Activated CD8-positive, alpha-beta memory T cell treated with anti-CD3 and anti-CD28 coated beads for 36 hours (primary cell): Measurements from ENCODE around the gene PEPD. TPM values are rescaled to one million over a fixed set of nuclear protein-coding genes. Genes with fewer than 3 reads are reported as not detected.

Experiments used
- CTCF ChIA-PET: fragments of 350-600 bp; sonication (Branson Sonifier 250); formaldehyde crosslinking; loops from one replicate; lab custom pipeline; 2021; ENCODE audit warnings: antibody characterized with exemption; lab: Charles Lee
- POLR2A ChIA-PET: fragments of 350-600 bp; sonication (Branson Sonifier 250); formaldehyde crosslinking; loops from one replicate; lab custom pipeline; 2021; ENCODE audit warnings: antibody characterized with exemption; lab: Charles Lee
- total RNA-seq, 2 experiments: library from RNA; stranded (reverse); gene quantifications; one replicate each; pipeline ENCODE4 v1.2.3, GENCODE V29; 2021

The PEPD gene
- total RNA-seq, 2 experiments from 2014 or later = 42.2 to 46.2 TPM

DNA sequence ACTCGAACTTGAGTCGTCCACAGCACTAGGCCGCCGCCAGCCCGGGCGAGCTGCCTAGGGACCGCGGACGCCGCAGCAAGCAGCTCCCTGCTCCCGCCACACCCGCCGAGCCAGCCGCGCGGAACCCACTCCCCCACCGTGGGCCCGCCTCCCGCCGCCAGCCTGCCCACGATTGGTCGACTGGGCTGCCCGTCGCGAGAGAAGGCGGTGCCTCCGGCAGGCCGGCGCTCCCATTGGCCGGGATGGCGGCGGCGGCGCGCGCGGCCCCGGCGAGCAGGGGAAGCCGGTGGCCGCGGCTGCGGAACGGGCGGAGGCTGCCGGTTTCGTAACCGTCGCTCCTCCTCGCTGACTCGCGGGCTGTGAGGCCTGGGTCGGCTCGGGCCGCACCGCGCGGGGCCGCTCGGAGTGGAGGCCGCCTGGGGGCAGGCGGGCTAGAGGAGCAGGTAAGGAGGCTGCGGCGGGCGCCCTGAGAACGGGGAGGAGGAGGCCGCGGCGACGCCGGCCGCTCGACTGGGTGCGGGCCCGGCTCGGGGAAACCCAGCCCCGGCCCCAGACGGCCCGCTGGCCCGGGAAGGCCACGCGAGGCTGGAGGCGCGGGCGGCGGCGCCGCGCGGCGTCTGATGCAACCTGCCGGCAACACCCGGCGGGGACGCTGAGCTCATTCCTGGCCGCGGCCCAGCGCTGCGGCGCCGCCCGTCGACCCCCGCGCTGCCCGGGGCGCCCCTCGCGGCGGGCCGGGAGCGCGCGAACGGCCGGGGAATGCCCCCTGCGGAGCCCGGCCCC, 147.9 kb downstream of the PEPD start, which contains the start of gene CEBPG:
CEBPG (plus strand) TSS at position 257 of the 783 bp plus-strand sequence. CDS start 5,531 bp downstream, outside the sequence.
- POLR2A ChIA-PET = interaction anchor here (0.5 to 1.2 kb wide), 7 partner anchors 25 to 254 kb away, joined by 3 to 5 read pairs (median 3); partner anchors contain the start of gene PEPD
- CTCF ChIA-PET = interaction anchor here (0.6 to 1.7 kb wide), 3 partner anchors 11 to 71 kb away, joined by 3 to 5 read pairs (median 4); partner anchors contain the start of gene CEBPA

DNA sequence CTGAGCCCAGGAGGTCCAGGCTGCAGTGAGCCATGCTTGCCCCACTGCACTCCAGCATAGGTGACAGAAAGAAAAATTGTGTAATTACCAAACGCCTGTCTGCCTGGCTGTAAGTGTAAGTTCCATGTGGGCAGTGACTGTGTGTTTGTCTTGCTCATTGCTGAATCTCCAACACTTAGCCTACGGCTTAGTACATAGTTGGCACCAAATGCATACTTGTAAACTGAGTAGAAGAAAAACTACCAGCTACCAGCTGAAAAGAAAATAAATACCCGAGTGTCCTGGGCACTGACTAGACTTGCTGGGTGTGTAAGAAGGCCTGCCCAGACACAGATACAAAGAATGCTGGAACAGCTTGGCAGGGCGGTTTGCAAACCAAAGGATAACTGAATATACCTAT, 150.8 kb downstream of the PEPD start:
- POLR2A ChIA-PET = no interaction called here

DNA sequence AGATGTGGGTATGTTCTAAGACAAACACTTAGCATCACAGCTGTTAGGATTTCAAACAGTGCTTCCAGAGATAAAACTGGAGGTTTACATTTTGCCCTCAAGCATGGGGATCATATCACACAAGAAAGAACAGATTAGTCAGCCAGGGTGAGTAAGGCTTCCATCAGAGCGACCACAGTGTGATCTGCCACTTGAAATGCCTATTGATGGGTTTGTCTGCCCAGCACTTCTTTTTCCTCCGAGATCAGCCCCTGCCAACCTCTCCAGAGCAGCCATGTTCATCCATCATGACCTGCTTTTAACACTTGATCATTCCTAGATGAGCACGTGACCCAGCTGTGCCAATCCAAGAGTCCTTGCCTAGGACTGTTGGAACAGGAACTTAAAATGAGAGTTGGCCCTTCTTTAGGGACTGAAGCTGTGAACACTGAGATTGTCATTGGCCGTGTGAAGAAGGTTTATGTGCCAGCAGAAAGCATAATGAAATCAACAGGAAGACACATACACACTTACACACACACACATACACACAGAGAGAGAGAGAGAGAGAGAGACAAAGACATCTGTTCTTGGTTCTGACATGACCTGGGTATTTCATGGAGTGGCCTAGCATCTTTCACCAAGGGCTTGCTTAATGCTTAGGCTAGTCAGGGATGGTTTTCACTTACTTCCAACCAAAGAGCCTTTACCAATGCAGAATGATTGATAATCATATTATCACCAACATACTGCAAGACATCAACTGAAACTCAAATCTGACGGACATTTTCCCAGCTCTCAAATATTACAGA, 153.3 kb downstream of the PEPD start:
- ChIA-PET CTCF (interaction anchor here (0.7 kb wide), 1 partner anchor 835 kb away, joined by 3 read pairs; no protein-coding TSS in a partner anchor), POLR2A (no interaction called here)

More for the DNA sequence above, 150.8 kb downstream of the PEPD start:
- CTCF ChIA-PET = no interaction called here

DNA sequence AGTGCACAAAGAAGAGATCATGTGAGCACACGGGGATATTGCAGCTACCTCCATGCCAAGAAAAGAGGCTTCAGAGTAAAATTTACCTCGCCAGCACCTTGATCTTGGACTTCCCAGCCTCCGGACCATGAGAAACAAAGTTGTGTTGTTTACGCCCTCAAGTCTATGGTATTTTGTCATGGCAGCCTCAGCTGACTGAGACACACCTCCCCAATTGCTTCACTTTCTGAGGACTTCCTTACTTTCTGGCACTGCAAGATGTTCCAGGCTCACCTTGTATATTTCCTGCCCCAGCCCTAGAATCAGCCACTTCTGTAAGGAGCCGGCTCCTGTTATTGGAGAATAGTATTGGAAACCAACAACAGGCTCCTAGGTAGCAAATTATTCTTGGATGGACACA, 154.7 kb downstream of the PEPD start:
- ChIA-PET POLR2A (no interaction called here), CTCF (no interaction called here)

DNA sequence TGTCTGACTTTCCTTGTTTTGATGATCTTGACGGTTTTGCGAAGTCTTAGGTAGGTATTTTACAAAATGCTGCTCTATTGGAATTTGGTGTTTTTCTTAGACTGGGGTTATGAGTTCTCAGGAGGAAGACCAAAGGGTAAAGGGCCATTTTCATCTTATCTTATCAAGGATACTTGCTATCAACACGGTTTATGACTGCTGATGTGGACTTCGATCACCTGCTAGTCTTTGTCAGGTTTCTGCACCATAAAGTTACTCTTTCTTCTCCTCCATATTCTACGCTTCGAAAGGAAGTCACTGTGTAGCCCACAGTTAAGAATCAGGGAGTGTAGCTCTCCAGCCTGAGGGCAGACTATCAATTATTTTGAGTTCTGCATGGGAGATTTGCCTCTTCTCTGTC, 155.5 kb downstream of the PEPD start:
- ChIA-PET CTCF (no interaction called here), POLR2A (no interaction called here)

DNA sequence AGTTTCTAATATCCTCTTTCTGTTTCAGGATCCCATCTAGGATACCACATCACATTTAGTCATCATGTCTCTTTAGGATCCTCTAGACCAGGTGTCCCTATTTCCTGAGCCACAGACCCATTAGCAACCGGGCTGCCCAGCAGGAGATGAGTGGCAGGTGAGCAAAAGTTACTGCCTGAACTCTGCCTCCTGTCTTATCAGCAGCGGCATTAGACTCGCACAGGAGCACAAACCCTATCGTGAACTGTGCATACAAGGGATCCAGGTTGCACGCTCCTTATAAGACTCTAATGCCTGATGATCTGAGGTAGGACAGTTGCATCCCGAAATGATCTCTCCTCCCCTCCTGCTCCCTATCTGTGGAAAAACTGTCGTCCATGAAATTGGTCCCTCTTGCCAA, 155.9 kb downstream of the PEPD start:
- POLR2A ChIA-PET = no interaction called here
- CTCF ChIA-PET = no interaction called here

DNA sequence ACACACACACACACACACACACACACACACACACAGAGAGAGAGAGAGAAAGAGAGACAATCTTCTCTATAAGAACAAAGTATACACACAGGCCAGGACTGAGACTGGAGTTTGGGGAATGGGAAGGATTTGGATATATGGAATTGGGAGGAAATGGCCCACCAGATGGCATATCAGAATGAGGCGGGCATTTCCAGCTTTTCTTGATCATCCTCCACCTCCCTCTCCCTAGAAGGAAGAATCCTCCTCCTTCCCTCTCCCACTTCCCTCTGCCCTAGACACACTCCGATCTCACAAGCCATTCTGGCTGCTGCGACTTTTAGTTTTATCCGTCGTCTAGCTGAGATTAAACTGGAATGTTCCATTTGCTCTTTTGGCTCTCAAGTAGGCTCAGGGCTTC, 158.1 kb downstream of the PEPD start:
- ChIA-PET POLR2A (no interaction called here), CTCF (no interaction called here)

DNA sequence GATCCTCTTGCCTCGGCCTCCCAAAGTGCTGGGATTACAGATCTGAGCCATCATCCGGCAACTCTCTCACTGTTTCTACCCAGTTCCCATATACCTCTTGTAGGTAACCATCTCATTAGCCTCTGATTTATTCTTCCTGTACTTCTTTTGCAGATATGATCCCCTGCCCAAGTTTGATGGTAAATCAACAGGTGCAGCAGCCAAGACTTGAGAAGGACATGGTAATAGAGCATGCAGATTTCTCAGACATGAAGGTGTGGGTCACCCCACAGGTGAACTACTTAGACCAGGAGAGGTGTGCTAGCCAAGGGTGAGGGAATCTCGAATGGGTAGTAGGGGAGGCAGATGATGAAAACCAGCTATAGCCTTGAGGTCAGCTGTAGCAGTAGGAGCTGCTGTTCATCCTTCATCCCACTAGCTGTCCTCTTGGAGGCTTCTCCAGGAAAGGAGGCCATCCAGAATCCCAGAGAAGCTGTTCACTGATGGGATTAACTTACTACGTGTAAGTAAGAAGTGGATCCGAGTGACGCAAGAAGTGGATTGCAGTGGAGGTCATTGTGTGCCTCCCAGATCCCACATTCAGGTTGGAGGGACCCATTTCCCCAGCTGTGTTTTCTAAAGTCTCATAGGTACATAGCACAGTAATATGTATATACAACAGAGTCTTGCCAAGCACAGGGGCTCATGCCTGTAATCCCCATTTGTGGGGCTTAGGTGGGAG, 158.9 kb downstream of the PEPD start:
- POLR2A ChIA-PET = no interaction called here
- CTCF ChIA-PET = no interaction called here

DNA sequence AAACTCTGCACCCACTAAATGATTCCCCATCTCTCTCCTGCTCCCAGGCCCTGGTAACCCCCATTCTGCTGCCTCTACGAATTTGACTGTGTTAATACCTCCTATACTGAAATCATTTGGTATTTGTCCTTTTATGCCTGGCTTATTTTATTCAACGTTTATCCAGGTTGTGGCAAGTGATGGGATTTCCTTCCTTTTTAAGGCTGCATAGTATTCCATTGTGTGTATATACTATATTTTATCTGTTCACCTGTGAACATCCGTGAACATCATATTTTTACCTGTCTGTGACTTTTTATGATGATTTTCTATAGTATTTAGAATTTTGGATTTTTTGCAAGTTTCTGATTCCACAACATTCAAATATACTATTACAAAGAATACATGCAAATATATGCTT, 162.0 kb downstream of the PEPD start:
- POLR2A ChIA-PET = no interaction called here
- CTCF ChIA-PET = no interaction called here

DNA sequence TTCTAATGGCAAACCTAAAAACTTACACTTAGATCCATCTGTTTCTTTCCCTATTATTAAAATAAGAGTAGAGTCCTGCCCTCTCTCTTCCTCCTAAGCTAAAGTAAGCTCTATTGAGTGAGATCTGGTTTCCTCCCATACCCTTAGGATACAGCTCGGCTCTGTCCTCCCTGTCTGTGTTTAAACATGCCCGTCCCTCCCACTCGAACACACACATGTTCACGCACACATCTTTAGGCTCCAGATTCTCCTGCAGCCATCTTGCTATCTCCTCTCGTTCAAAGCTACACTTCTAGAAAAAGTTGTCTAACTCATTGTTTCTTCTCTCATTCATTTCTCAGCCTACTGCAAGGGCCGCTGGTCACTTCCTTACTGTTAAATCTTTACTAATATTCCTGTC, 163.2 kb downstream of the PEPD start:
- POLR2A ChIA-PET = interaction anchor here (0.5 kb wide), 1 partner anchor 117 kb away, joined by 4 read pairs; no protein-coding TSS in a partner anchor
- CTCF ChIA-PET = no interaction called here

DNA sequence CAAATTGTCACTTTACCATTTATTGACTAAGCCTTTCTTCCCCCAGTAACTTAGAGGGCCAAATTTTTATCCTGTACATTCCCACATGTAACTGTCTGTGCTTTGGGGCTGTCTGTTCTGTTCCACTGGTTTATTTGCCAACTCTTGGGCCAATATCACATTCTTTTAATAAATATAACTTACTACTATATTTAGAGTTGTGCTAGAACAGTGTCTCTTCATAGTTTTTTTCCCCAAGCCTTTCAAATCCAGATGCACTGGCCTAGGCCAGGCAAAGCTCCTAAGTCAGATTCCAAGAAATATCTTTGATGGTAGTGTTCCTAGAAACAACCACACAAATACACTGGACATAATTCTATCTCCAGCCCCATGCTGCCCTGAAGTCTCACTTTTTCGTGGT, 164.0 kb downstream of the PEPD start:
- POLR2A ChIA-PET = no interaction called here
- CTCF ChIA-PET = no interaction called here

DNA sequence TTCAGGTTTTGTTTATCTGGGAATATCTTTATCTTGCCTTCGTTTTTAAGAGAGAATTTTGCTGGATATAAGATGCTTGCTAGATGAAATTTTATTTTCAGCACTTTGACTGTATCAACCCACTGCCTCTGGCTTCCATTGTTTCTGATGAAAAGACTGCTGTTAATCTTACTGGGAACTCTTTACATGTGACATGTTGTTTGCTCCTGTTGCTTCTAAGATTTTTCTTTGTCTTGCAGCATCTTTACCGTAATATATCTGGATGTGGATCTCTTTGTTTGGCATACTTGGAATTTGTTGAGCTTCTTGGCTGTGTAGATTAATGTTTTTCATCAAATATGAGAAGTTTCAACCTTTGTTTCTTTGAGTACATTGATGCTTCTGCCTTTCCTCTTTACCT, 166.1 kb downstream of the PEPD start:
- ChIA-PET CTCF (no interaction called here), POLR2A (no interaction called here)

DNA sequence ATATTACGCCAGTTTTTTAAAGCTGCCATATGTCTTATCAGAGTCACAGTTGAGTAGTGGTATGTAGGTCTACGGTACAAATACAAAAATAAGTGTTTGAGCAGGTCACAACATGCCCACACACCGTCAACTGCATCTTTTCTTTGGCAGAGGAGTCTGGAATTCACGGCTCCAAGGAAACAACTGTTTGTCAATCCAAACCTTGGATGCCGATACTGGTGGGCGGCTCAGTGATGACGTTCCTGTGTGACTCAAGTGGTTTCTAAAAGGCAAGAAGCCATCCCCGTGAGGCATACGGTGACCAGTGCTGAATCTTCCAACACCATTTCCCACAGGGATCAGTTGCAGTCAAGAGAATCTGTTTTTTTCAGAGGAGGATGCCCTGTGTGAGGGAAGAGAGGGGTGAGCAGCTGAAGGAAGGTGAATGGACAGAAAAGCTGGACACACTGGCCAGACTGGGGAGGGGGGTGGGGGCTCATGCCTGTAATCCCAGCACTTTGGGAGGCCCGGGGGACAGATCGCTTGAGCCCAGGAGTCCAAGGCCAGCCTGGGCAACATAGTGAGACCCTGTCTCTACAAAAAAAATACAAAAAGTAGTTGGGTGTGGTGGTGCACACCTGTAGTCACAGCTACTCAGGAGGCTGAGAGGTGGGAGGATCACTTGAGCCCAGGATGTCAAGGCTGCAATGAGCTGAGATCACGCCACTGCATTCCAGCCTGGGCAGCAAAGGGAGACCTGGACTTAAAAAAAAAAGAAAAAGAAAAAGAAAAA, 170.9 kb downstream of the PEPD start:
- POLR2A ChIA-PET = no interaction called here
- CTCF ChIA-PET = no interaction called here

DNA sequence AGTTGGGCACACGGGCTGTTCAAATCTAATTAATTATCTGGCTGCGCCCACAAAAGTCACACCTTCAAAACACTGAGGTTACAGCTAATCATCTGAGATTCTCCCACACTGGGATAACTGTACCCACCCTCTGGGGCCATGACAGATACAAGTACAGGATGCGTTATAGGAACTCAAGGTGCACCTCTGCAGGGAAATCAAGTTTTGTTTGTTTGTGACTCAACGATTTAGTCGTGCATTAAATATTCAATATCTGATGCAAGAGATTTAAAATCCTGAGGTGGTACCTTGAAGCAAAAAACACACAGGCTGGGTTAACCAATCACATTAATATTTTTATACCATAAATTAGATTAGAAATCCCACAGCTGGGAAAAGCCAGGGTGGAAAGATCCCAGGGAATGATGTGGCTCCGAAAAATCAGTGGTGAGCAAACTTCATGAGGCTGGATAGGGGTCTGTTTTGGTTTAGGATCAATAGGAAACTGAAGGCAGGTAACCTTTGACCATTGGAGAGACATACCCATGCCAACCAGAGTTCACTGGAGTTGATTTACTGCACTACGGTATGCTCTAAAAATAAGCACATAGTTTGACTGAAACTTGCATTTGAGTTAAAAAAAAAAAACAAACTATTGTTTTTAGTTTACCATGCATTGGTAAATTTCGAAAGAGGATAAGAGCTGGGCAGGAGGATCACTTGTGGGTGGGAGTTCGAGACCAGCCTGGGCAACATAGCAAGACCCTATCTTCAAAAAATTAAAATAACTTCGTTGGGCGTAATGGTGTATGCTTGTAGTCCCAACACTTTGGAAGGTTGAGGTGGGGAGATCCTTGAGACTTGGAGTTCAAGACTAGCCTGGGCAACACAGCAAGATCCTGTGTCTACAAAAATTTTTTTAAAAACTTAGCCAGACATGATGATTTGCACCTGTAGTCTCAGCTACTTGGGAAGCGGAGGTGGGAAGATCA, 172.0 kb downstream of the PEPD start:
- CTCF ChIA-PET = no interaction called here
- POLR2A ChIA-PET = no interaction called here

DNA sequence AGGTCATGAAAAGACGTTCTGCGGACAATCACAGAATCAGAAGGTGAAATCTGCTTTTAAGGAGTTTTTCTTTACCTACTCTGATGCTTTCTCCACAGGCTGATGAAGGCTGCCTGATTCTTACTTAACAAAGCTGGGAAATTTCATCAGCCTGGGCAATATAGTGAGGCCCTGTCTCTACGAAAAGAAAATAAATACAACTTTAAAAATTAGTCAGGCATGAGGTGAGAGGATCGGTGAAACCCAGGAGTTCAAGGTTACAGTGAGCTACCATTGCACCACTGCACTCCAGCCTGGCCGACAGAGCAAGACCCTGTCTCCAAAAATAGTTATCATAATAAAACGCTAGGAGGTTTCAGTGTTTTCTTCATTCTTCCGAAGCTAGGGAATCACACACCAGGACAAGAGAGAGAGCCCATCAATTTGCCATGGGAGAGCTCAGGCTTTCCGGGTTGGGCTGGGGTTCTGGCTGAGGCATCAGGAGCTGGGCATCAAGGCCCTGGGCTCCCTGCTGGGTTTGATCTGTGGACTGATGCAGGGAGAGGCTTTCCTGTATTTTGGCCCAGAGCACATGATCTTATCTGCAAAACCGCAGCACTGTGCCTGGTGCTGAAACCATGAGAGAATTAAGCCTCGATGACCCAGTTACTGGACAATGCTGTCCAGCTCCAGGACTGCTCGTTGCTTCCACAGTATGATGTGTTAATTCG, 173.1 kb downstream of the PEPD start:
- ChIA-PET POLR2A (no interaction called here), CTCF (interaction anchor here (1.7 kb wide), 1 partner anchor 45 kb away, joined by 5 read pairs; no protein-coding TSS in a partner anchor)

DNA sequence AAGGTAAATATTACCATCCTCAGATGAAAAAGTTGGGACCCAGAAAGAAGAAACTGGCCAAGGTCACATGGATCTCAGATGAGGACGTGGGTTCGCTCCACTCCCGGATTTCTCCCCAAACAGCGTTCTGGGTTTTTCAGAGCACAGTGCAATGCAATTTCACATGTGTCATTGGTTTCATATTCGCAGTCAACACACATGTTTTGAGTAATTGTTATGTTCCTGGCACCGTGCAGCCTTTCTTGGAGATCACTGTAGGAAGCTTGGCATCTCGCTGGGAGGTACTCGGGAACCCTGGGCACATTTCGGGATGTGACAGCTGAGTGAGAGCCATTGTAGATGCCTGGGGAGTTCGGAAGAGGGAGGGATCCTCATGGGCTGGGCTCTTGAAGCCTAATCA, 174.3 kb downstream of the PEPD start:
- CTCF ChIA-PET = interaction anchor here (1.7 kb wide), 1 partner anchor 44 kb away, joined by 5 read pairs; no protein-coding TSS in a partner anchor
- POLR2A ChIA-PET = no interaction called here

DNA sequence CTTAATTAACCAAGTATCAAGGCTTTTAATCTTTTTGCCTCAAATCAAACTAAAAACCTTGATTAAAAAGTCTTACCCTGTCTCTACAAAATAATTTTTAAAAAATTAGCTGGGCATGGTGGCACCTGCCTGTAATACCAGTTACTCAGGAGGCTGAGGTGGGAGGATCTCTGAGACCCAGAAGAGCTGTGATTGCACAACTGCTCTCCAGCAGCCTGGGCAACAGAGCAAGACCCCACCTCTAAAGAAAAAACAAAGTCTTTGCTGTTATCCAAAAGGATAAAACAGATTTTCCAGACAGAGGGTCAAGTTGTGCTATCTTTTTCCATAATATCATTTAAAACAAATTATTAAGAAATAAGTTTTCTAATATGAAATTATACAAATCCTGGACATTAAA, 174.9 kb downstream of the PEPD start:
- POLR2A ChIA-PET = no interaction called here
- CTCF ChIA-PET = interaction anchor here (1.7 kb wide), 1 partner anchor 43 kb away, joined by 5 read pairs; no protein-coding TSS in a partner anchor
